CD8-positive, alpha-beta memory T cell (primary cell): ENCODE results near the gene TAS2R60. TPM values are rescaled to one million over a fixed set of nuclear protein-coding genes. Genes with fewer than 3 reads are reported as not detected.

Source experiments
- CTCF ChIA-PET: fragments of 350-600 bp; sonication (Branson Sonifier 250); formaldehyde crosslinking; loops from one replicate; lab custom pipeline; 2021; ENCODE audit warnings: antibody characterized with exemption; lab: Charles Lee
- POLR2A ChIA-PET: fragments of 350-600 bp; sonication (Branson Sonifier 250); formaldehyde crosslinking; loops from one replicate; lab custom pipeline; 2021; ENCODE audit warnings: antibody characterized with exemption; lab: Charles Lee
- DNase-seq, 5 donors: peaks; one replicate each; pipeline versions ENCODE4 v3.0.0 to v3.0.0-alpha.2; 2020 to 2022; ENCODE audit warnings: mixed read lengths in 1 of 5
- H3K27ac ChIP-seq: one replicate; pipeline ENCODE4 v1.7.0; 2013; ENCODE audit warnings: low read depth, mild to moderate bottlenecking, low read length, moderate library complexity
- H3K27me3 ChIP-seq: 2 replicates; pipeline ENCODE4 v1.7.0; 2013; ENCODE audit warnings: low read length, mild to moderate bottlenecking; ENCODE audit not compliant: insufficient read depth, poor library complexity, severe bottlenecking
- H3K36me3 ChIP-seq: 2 replicates; pipeline ENCODE4 v1.7.0; 2013; ENCODE audit warnings: mild to moderate bottlenecking, low read length, moderate library complexity; ENCODE audit not compliant: insufficient read depth
- H3K4me1 ChIP-seq: 2 replicates; pipeline ENCODE4 v1.7.0; 2013; ENCODE audit warnings: mild to moderate bottlenecking, low read length, moderate library complexity; ENCODE audit not compliant: insufficient read depth
- H3K4me3 ChIP-seq: 2 replicates; pipeline ENCODE4 v1.7.0; 2013; ENCODE audit warnings: mild to moderate bottlenecking, low read length
- H3K9me3 ChIP-seq: 2 replicates; pipeline ENCODE4 v1.7.0; 2013; ENCODE audit warnings: mild to moderate bottlenecking, low read length
- H3K27ac Mint-ChIP-seq, 8 donors: one replicate each; pipeline ENCODE4 v1.8.0; 2020 to 2021; ENCODE audit warnings: mixed read lengths in 8 of 8, mild to moderate bottlenecking in 6 of 8, inconsistent platforms in 3 of 8, moderate library complexity in 3 of 8
- H3K27me3 Mint-ChIP-seq, 2 donors: one replicate each; pipeline ENCODE4 v1.8.0; 2020 to 2021; ENCODE audit warnings: mixed read lengths in 2 of 2, mild to moderate bottlenecking in 1 of 2, moderate library complexity in 1 of 2
- H3K36me3 Mint-ChIP-seq, 3 donors: one replicate each; pipeline ENCODE4 v1.8.0; 2020 to 2021; ENCODE audit warnings: mixed read lengths in 3 of 3, inconsistent platforms in 1 of 3, mild to moderate bottlenecking in 1 of 3
- H3K4me1 Mint-ChIP-seq, 3 donors: one replicate each; pipeline ENCODE4 v1.8.0; 2020 to 2021; ENCODE audit warnings: mixed read lengths in 3 of 3, inconsistent platforms in 1 of 3, mild to moderate bottlenecking in 1 of 3
- H3K4me3 Mint-ChIP-seq, 7 donors: one replicate each; pipeline ENCODE4 v1.8.0; 2020 to 2021; ENCODE audit warnings: mixed read lengths in 7 of 7, mild to moderate bottlenecking in 6 of 7, moderate library complexity in 4 of 7, inconsistent platforms in 2 of 7
- H3K9me3 Mint-ChIP-seq, 5 donors: one replicate each; pipeline ENCODE4 v1.8.0; 2020 to 2022; ENCODE audit warnings: mixed read lengths in 5 of 5, mild to moderate bottlenecking in 3 of 5, moderate library complexity in 2 of 5, inconsistent platforms in 1 of 5
- polyA plus RNA-seq: library from polyadenylated mRNA; unstranded; fragments of 300-500 nt; fragmentation: Illumina TruSeq; gene quantifications from one replicate; pipeline ENCODE4 v1.2.3, GENCODE V29; 2021
- total RNA-seq, 2 experiments: library from RNA; stranded (reverse); gene quantifications; one replicate each; pipeline ENCODE4 v1.2.3, GENCODE V29; 2021

Gene TAS2R60
- total and polyA plus RNA-seq, 3 experiments from 2014 or later = not detected

DNA sequence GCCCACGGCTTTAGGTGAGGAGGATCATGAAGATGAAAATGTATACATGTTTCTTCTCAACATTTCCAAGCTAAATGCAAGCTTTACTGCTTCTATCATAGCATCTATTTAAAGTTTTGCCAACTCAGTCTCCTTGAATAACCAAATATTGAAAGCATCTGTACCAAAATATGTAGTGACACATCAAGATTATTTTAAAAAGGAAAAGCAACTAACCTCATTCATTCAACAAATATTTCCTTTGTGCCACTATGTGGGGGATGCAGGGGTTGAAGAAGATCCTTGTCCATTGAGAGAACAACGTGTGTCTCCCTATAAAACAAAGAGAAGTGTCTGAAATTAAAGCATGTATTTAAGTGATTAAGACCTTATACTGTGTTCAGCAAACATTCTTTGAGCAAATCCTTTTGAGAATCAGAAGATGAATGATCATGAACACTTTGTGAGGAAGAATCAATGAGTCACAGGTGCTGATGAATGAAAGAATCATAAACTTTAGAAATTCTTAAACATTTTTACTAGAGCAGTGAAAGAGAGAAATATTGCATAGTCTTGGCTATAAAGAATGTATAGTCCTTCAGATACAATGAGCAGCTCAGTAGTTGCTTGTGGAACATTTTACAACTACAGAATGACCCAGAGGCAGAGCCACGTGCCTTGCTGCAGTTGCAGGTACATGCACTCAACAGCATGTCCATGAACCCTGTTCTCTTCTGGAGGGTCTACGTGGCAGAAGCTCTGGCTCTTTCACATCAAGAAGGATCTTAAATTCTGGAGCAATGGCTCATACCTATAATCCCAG is 13.9 kb downstream of the TAS2R60 start:
- DNase-seq = no peak
- H3K4me1 ChIP-seq = peaks cover 3% of the 10 kb centered on the region
- no peaks in the 10 kb centered on the region for H3K27me3 ChIP-seq
- POLR2A ChIA-PET = no interaction called here
- no peaks in the 10 kb centered on the region for H3K36me3 ChIP-seq
- H3K27me3 Mint-ChIP-seq = peaks cover 4 to 7% of the 10 kb centered on the region in 2 donors
- CTCF ChIA-PET = interaction anchor here (1.4 kb wide), 1 partner anchor 217 kb away, joined by 4 read pairs; no protein-coding TSS in a partner anchor
- peak overlapping the region in 1 of 8 donors; percentile 68 for H3K27ac Mint-ChIP-seq
- H3K4me3 ChIP-seq = no peak overlapping the region
- no peak overlapping the region for H3K27ac ChIP-seq
- peaks cover 0 to 4% (median 0%) of the 10 kb centered on the region in 5 donors for H3K9me3 Mint-ChIP-seq
- no peaks in the 10 kb centered on the region for H3K36me3 Mint-ChIP-seq
- no peak overlapping the region for H3K4me3 Mint-ChIP-seq
- no peaks in the 10 kb centered on the region for H3K9me3 ChIP-seq
- H3K4me1 Mint-ChIP-seq = no peaks in the 10 kb centered on the region

DNA sequence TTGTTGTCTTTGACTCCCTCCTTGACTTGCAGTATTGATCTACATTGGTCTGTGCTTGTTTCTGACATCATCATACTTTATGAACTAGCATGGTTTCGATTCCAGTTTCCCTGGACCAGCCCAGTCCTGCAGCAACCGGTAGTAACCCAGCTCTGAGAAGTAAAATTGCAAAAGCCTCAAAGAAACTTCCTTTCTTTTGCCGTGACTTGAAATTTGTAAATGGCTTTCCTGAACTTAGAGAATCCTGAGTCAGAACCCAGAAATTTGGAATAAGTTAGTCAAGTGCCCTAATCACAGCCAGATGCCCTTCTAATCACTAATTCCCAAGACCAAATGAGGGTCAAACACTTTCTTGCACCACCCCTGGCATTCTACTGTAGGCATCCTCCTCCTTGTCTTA is 15.0 kb downstream of the TAS2R60 start:
- Histone ChIP-seq H3K4me3 (no peak overlapping the region), H3K4me1 (no peaks in the 10 kb centered on the region), H3K27me3 (no peaks in the 10 kb centered on the region), H3K36me3 (no peaks in the 10 kb centered on the region), H3K9me3 (no peaks in the 10 kb centered on the region), H3K27ac (no peak overlapping the region)
- DNase-seq = no peak
- H3K27me3 Mint-ChIP-seq = peaks cover 4 to 7% of the 10 kb centered on the region in 2 donors
- no peak overlapping the region for H3K4me3 Mint-ChIP-seq
- CTCF ChIA-PET = no interaction called here
- H3K36me3 Mint-ChIP-seq = no peaks in the 10 kb centered on the region
- H3K4me1 Mint-ChIP-seq = no peaks in the 10 kb centered on the region
- POLR2A ChIA-PET = no interaction called here
- peak overlapping the region in 1 of 8 donors; percentile 26 for H3K27ac Mint-ChIP-seq
- peaks cover 0 to 4% (median 0%) of the 10 kb centered on the region in 5 donors for H3K9me3 Mint-ChIP-seq

DNA sequence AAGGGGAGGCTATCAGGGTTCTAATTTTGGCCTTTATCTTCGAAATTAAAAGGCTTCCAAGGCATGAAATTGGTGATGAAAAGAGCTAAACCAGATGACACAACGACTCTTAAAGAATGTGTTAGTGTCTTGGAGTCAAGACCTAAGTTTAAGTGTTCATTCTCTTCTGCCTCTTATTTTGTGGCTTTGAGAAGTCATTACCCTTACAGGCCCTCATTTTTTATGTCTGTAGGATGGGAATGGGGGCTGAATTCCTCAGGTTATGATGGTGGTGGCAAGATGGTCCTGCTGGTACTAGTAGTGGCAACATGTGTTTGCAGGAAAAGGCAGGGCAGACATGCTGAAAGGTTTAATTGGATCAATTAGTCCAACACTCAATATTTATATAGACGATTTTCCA is 15.4 kb downstream of the TAS2R60 start:
- Histone ChIP-seq H3K4me1 (no peaks in the 10 kb centered on the region), H3K27me3 (no peaks in the 10 kb centered on the region), H3K27ac (no peak overlapping the region), H3K36me3 (no peaks in the 10 kb centered on the region), H3K9me3 (no peaks in the 10 kb centered on the region), H3K4me3 (no peak overlapping the region)
- Mint-ChIP-seq H3K4me1 (no peaks in the 10 kb centered on the region), H3K4me3 (no peak overlapping the region), H3K27ac (no peak overlapping the region), H3K9me3 (peaks cover 0 to 4% (median 0%) of the 10 kb centered on the region in 5 donors), H3K27me3 (peaks cover 4 to 7% of the 10 kb centered on the region in 2 donors), H3K36me3 (no peaks in the 10 kb centered on the region)
- DNase-seq = no peak
- POLR2A ChIA-PET = no interaction called here
- CTCF ChIA-PET = no interaction called here

DNA sequence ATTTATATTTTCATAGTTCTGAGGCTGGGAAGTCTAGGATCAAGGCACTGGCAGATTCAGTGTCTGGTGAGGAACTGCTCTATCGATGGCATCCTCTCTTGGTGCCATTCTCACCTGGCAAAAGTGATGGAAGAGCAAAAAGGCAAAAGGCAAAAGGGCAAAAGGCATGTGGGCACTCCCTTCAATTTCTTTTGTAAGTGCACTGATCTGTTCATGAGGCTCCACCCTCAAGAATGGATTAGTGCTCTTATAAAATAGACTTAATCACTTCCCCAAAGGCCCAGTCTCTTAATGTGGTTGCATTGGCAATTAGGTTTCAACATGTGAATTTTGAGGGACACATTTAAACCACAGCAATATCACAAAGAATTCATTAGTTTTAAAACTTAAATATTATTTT is 16.1 kb downstream of the TAS2R60 start:
- H3K4me3 ChIP-seq = no peak overlapping the region
- H3K9me3 ChIP-seq = no peaks in the 10 kb centered on the region
- H3K4me1 Mint-ChIP-seq = no peaks in the 10 kb centered on the region
- CTCF ChIA-PET = no interaction called here
- no peak overlapping the region for H3K4me3 Mint-ChIP-seq
- POLR2A ChIA-PET = no interaction called here
- H3K27ac ChIP-seq = no peak overlapping the region
- DNase-seq = no peak
- peaks cover 0 to 4% (median 0%) of the 10 kb centered on the region in 5 donors for H3K9me3 Mint-ChIP-seq
- H3K27ac Mint-ChIP-seq = no peak overlapping the region
- peaks cover 4 to 11% of the 10 kb centered on the region in 2 donors for H3K27me3 Mint-ChIP-seq
- H3K4me1 ChIP-seq = no peaks in the 10 kb centered on the region
- H3K36me3 Mint-ChIP-seq = no peaks in the 10 kb centered on the region
- H3K36me3 ChIP-seq = no peaks in the 10 kb centered on the region
- no peaks in the 10 kb centered on the region for H3K27me3 ChIP-seq

DNA sequence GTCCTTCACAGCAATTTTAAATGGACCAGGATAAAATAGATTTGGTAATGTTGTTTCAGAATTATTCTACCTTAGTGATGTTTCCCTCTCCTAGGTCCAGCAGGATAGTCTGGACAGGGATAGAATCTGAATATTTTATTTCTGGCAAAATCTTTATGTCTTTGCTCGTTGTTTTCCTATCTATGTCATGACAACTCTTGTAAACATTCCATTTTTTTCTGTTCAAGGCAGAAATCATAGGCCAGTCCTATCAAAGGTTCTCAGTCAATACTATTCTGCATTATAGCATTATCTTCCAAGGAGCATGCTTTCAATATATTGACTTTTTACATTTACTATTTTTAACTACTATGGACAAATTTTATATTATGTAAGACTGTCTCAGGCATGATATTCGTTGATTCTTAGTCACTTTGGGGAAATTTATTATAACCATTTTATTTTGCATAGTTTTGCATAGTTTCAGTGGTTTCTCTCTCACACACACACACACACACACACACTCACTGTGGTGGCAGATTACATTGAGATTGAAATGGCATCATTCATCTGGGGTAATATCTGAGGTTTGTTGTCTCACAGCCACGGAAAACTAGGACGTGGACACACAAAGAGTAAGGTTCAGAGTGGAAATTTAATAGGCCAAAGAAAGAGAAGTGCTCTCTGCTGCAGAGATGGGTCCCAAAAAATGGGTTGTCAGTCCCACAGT is 17.2 kb downstream of the TAS2R60 start:
- no peaks in the 10 kb centered on the region for H3K27me3 ChIP-seq
- H3K4me1 Mint-ChIP-seq = no peaks in the 10 kb centered on the region
- H3K9me3 ChIP-seq = no peaks in the 10 kb centered on the region
- H3K4me3 Mint-ChIP-seq = no peak overlapping the region
- no peaks in the 10 kb centered on the region for H3K36me3 Mint-ChIP-seq
- DNase-seq = no peak
- H3K27ac Mint-ChIP-seq = no peak overlapping the region
- no peaks in the 10 kb centered on the region for H3K36me3 ChIP-seq
- H3K4me3 ChIP-seq = no peak overlapping the region
- H3K9me3 Mint-ChIP-seq = peaks cover 0 to 4% (median 0%) of the 10 kb centered on the region in 5 donors
- no peak overlapping the region for H3K27ac ChIP-seq
- peaks cover 4 to 17% of the 10 kb centered on the region in 2 donors for H3K27me3 Mint-ChIP-seq
- ChIA-PET CTCF (no interaction called here), POLR2A (no interaction called here)
- no peaks in the 10 kb centered on the region for H3K4me1 ChIP-seq

DNA sequence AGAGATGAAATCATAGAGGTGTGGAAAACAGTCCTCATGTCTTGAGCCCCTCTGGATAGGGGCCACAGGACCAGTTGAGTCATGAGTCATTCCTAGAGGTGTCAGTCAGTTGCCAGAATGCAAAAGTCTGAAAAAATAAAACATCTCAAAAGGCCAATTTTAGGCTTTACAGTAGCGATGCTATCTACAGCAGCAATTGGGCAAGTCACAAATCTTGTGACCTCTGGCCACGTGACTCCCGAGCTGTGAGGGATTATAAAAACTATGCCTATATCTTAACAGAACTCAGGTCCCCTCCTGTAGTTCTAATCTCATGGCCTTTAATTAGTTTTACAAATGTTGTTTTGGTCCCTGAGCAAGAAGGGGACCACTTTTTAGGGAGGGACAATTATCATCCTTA is 18.8 kb downstream of the TAS2R60 start:
- Histone ChIP-seq H3K4me1 (no peaks in the 10 kb centered on the region), H3K9me3 (no peaks in the 10 kb centered on the region), H3K27me3 (no peaks in the 10 kb centered on the region), H3K36me3 (no peaks in the 10 kb centered on the region), H3K4me3 (no peak overlapping the region), H3K27ac (no peak overlapping the region)
- Mint-ChIP-seq H3K4me1 (no peaks in the 10 kb centered on the region), H3K27me3 (peaks cover 4 to 21% of the 10 kb centered on the region in 2 donors), H3K36me3 (no peaks in the 10 kb centered on the region), H3K4me3 (no peak overlapping the region), H3K9me3 (peaks cover 0 to 4% (median 0%) of the 10 kb centered on the region in 5 donors), H3K27ac (no peak overlapping the region)
- CTCF ChIA-PET = no interaction called here
- POLR2A ChIA-PET = no interaction called here
- no peak for DNase-seq

DNA sequence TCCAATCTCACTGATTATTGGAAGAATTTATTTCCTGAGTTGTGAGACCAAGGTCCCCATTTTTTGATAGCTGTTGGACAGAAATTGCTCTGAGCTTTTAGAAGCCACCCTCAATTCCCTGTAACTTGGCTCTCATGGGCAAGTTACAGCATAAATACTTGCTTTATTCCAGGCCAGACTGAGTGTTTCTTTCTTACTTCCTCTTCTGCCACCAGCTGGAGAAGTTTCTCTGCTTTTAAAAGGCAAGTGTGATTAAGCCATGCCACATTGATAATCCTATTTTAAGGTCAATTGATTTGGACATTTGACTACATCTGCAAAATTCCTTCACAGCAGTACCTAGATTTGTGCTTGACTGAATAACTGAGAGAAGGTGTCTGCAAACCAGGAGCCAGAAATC is 20.3 kb downstream of the TAS2R60 start:
- peaks cover 7 to 22% of the 10 kb centered on the region in 2 donors for H3K27me3 Mint-ChIP-seq
- no peak overlapping the region for H3K27ac ChIP-seq
- no peak overlapping the region for H3K4me3 ChIP-seq
- H3K27ac Mint-ChIP-seq = no peak overlapping the region
- H3K9me3 Mint-ChIP-seq = peaks cover 0 to 4% (median 0%) of the 10 kb centered on the region in 5 donors
- ChIA-PET POLR2A (no interaction called here), CTCF (no interaction called here)
- H3K9me3 ChIP-seq = no peaks in the 10 kb centered on the region
- H3K4me1 Mint-ChIP-seq = no peaks in the 10 kb centered on the region
- DNase-seq = no peak
- H3K4me1 ChIP-seq = no peaks in the 10 kb centered on the region
- H3K27me3 ChIP-seq = no peaks in the 10 kb centered on the region
- no peaks in the 10 kb centered on the region for H3K36me3 Mint-ChIP-seq
- H3K36me3 ChIP-seq = no peaks in the 10 kb centered on the region
- no peak overlapping the region for H3K4me3 Mint-ChIP-seq

DNA sequence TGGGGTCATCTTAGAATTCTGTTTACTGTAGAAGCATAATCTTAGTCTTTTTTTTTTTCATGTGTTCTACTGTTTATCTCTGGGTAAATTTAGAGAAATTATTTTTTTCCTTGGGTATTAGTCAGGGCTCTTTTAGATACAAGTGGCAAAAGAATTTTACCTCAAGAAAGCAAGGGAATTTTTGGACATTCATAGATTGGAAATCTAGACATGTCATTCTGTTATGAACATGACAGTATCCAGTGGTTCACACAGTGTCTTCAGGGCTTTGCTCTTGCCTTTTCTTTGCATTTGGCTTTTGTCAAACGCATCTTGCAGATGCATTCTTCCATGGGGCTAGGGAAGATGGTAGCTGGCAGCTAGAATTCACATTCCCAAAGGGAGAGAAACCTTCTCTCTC is 20.7 kb downstream of the TAS2R60 start:
- no peaks in the 10 kb centered on the region for H3K27me3 ChIP-seq
- Mint-ChIP-seq H3K4me3 (no peak overlapping the region), H3K9me3 (peaks cover 0 to 4% (median 0%) of the 10 kb centered on the region in 5 donors), H3K27me3 (peaks cover 7 to 22% of the 10 kb centered on the region in 2 donors), H3K27ac (no peak overlapping the region), H3K4me1 (no peaks in the 10 kb centered on the region), H3K36me3 (no peaks in the 10 kb centered on the region)
- CTCF ChIA-PET = no interaction called here
- POLR2A ChIA-PET = no interaction called here
- H3K36me3 ChIP-seq = no peaks in the 10 kb centered on the region
- DNase-seq = no peak
- H3K9me3 ChIP-seq = no peaks in the 10 kb centered on the region
- no peak overlapping the region for H3K27ac ChIP-seq
- no peak overlapping the region for H3K4me3 ChIP-seq
- no peaks in the 10 kb centered on the region for H3K4me1 ChIP-seq
